Measurements from ENCODE around the gene HOXB6.

Gene HOXB6

DNA sequence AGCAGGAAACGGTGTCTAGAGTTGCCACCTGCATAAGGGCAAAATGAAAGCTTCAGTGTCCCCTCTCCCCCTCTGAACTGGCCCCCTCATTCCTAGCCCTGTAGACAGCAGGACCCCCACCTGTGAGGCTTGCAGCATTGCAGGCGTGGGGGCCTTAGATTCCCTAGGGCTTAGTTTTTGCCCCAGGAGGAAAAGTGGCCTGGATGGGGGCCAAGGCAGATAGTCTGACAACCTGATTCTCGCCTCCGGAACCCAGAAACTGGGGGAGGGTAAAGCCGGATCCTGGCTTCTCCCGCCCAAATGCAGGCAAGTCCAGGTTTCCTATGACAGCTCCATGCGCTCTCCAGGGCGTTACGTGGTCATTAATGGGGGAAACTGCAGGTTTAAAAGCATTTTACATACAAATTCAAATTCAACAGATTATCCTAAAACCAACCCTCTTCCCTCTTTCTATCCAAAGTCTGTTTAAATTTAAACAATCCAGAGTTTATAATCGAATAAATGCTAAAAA, 678 bp upstream of the HOXB6 start (continued):
- TF ChIP-seq, protein P1, sequence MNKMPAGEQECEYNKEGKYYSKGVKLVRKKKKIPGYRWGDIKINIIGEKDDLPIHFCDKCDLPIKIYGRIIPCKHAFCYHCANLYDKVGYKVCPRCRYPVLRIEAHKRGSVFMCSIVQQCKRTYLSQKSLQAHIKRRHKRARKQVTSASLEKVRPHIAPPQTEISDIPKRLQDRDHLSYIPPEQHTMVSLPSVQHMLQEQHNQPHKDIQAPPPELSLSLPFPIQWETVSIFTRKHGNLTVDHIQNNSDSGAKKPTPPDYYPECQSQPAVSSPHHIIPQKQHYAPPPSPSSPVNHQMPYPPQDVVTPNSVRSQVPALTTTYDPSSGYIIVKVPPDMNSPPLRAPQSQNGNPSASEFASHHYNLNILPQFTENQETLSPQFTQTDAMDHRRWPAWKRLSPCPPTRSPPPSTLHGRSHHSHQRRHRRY (tag by site-specific recombination; IDR thresholded peaks at IDR 0.05): no peak
- TF ChIP-seq, protein P2, sequence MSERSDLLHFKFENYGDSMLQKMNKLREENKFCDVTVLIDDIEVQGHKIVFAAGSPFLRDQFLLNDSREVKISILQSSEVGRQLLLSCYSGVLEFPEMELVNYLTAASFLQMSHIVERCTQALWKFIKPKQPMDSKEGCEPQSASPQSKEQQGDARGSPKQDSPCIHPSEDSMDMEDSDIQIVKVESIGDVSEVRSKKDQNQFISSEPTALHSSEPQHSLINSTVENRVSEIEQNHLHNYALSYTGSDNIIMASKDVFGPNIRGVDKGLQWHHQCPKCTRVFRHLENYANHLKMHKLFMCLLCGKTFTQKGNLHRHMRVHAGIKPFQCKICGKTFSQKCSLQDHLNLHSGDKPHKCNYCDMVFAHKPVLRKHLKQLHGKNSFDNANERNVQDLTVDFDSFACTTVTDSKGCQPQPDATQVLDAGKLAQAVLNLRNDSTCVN (tag by site-specific recombination; optimal IDR thresholded peaks at IDR 0.05): no peak
- TF ChIP-seq, protein P3, sequence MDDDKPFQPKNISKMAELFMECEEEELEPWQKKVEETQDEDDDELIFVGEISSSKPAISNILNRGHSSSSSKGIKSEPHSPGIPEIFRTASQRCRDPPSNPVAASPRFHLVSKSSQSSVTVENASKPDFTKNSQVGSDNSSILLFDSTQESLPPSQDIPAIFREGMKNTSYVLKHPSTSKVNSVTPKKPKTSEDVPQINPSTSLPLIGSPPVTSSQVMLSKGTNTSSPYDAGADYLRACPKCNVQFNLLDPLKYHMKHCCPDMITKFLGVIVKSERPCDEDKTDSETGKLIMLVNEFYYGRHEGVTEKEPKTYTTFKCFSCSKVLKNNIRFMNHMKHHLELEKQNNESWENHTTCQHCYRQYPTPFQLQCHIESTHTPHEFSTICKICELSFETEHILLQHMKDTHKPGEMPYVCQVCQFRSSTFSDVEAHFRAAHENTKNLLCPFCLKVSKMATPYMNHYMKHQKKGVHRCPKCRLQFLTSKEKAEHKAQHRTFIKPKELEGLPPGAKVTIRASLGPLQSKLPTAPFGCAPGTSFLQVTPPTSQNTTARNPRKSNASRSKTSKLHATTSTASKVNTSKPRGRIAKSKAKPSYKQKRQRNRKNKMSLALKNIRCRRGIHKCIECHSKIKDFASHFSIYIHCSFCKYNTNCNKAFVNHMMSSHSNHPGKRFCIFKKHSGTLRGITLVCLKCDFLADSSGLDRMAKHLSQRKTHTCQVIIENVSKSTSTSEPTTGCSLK (tag by site-specific recombination; IDR thresholded peaks at IDR 0.05): no peak
- TF ChIP-seq ZSCAN23 (tag by site-specific recombination; IDR thresholded peaks at IDR 0.05): no peak
- TF ChIP-seq ZSCAN16 (tag by site-specific recombination; IDR thresholded peaks at IDR 0.05): no peak
- TF ChIP-seq OVOL3 (tag by site-specific recombination; IDR thresholded peaks at IDR 0.05): no peak
- peak; percentile 77 for TF ChIP-seq ZBTB8A (tag by site-specific recombination; IDR thresholded peaks at IDR 0.05)
- TF ChIP-seq ZNF623 (tag by site-specific recombination; IDR thresholded peaks at IDR 0.05): no peak
- TF ChIP-seq, protein P4, sequence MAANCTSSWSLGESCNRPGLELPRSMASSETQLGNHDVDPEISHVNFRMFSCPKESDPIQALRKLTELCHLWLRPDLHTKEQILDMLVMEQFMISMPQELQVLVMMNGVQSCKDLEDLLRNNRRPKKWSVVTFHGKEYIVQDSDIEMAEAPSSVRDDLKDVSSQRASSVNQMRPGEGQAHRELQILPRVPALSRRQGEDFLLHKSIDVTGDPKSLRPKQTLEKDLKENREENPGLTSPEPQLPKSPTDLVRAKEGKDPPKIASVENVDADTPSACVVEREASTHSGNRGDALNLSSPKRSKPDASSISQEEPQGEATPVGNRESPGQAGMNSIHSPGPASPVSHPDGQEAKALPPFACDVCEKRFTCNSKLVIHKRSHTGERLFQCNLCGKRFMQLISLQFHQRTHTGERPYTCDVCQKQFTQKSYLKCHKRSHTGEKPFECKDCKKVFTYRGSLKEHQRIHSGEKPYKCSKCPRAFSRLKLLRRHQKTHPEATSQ (tag by site-specific recombination; IDR thresholded peaks at IDR 0.05): no peak
- TF ChIP-seq, protein P5, sequence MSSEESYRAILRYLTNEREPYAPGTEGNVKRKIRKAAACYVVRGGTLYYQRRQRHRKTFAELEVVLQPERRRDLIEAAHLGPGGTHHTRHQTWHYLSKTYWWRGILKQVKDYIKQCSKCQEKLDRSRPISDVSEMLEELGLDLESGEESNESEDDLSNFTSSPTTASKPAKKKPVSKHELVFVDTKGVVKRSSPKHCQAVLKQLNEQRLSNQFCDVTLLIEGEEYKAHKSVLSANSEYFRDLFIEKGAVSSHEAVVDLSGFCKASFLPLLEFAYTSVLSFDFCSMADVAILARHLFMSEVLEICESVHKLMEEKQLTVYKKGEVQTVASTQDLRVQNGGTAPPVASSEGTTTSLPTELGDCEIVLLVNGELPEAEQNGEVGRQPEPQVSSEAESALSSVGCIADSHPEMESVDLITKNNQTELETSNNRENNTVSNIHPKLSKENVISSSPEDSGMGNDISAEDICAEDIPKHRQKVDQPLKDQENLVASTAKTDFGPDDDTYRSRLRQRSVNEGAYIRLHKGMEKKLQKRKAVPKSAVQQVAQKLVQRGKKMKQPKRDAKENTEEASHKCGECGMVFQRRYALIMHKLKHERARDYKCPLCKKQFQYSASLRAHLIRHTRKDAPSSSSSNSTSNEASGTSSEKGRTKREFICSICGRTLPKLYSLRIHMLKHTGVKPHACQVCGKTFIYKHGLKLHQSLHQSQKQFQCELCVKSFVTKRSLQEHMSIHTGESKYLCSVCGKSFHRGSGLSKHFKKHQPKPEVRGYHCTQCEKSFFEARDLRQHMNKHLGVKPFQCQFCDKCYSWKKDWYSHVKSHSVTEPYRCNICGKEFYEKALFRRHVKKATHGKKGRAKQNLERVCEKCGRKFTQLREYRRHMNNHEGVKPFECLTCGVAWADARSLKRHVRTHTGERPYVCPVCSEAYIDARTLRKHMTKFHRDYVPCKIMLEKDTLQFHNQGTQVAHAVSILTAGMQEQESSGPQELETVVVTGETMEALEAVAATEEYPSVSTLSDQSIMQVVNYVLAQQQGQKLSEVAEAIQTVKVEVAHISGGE (tag by site-specific recombination; conservative IDR thresholded peaks at IDR 0.05; ENCODE audit: low read depth): no peak
- TF ChIP-seq ZNF140 (tag by site-specific recombination; IDR thresholded peaks at IDR 0.05): no peak
- TF ChIP-seq TRIM28 (IDR thresholded peaks at IDR 0.05; ENCODE audit: borderline replicate concordance, low read length): no peak
- no peak for TF ChIP-seq ZNF501 (tag by site-specific recombination; IDR thresholded peaks at IDR 0.05)
- 0 out of 2 replicates have a peak, but pooled peaks have one; percentile 14 for TF ChIP-seq ZNF843 (tag by site-specific recombination; IDR thresholded peaks at IDR 0.05)
- peak; percentile 89 for TF ChIP-seq ZIC2 (tag by site-specific recombination; IDR thresholded peaks at IDR 0.05)
- no peak for TF ChIP-seq ZNF211 (tag by site-specific recombination; IDR thresholded peaks at IDR 0.05; ENCODE audit: low read depth)
- TF ChIP-seq, protein P6, sequence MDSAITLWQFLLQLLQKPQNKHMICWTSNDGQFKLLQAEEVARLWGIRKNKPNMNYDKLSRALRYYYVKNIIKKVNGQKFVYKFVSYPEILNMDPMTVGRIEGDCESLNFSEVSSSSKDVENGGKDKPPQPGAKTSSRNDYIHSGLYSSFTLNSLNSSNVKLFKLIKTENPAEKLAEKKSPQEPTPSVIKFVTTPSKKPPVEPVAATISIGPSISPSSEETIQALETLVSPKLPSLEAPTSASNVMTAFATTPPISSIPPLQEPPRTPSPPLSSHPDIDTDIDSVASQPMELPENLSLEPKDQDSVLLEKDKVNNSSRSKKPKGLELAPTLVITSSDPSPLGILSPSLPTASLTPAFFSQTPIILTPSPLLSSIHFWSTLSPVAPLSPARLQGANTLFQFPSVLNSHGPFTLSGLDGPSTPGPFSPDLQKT (IDR thresholded peaks at IDR 0.05; ENCODE audit: borderline replicate concordance, low read depth, low read length): no peak
- TF ChIP-seq ZNF184 (tag by site-specific recombination; IDR thresholded peaks at IDR 0.05): no peak
- no peak for TF ChIP-seq ZNF391 (tag by site-specific recombination; IDR thresholded peaks at IDR 0.05; ENCODE audit: borderline replicate concordance, low read depth)
- 0 out of 2 replicates have a peak, but pooled peaks have one; percentile 35 for TF ChIP-seq SP7 (tag by site-specific recombination; IDR thresholded peaks at IDR 0.05)
- no peak for TF ChIP-seq ZNF37A (tag by site-specific recombination; IDR thresholded peaks at IDR 0.05)
- TF ChIP-seq, protein P7, sequence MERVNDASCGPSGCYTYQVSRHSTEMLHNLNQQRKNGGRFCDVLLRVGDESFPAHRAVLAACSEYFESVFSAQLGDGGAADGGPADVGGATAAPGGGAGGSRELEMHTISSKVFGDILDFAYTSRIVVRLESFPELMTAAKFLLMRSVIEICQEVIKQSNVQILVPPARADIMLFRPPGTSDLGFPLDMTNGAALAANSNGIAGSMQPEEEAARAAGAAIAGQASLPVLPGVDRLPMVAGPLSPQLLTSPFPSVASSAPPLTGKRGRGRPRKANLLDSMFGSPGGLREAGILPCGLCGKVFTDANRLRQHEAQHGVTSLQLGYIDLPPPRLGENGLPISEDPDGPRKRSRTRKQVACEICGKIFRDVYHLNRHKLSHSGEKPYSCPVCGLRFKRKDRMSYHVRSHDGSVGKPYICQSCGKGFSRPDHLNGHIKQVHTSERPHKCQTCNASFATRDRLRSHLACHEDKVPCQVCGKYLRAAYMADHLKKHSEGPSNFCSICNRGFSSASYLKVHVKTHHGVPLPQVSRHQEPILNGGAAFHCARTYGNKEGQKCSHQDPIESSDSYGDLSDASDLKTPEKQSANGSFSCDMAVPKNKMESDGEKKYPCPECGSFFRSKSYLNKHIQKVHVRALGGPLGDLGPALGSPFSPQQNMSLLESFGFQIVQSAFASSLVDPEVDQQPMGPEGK (tag by site-specific recombination; IDR thresholded peaks at IDR 0.05): peak; percentile 85; the same call in 1 of the 2 replicates
- no peak for TF ChIP-seq ZNF658 (tag by site-specific recombination; IDR thresholded peaks at IDR 0.05)
- no peak for TF ChIP-seq ZNF529 (tag by site-specific recombination; IDR thresholded peaks at IDR 0.05; ENCODE audit: insufficient replicate concordance)
- TF ChIP-seq, protein P8, sequence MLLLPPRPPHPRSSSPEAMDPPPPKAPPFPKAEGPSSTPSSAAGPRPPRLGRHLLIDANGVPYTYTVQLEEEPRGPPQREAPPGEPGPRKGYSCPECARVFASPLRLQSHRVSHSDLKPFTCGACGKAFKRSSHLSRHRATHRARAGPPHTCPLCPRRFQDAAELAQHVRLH (tag by site-specific recombination; IDR thresholded peaks at IDR 0.05): no peak
- no peak for TF ChIP-seq ZNF530 (tag by site-specific recombination; IDR thresholded peaks at IDR 0.05; ENCODE audit: low read depth)
- peak; percentile 89 for TF ChIP-seq GLIS1 (tag by site-specific recombination; IDR thresholded peaks at IDR 0.05)
- no peak for TF ChIP-seq YY2 (tag by site-specific recombination; IDR thresholded peaks at IDR 0.05)
